ENCODE data around the gene FAM135A. TPM values are rescaled to one million over a fixed set of nuclear protein-coding genes. Genes with fewer than 3 reads are reported as not detected.
"Not testable (repeated sequence)": the region's sequence is repeated elsewhere in the genome, so short reads cannot be mapped to it uniquely, and the experiment has no call there.

Gene FAM135A
- total and polyA plus RNA-seq, 11 donors, result 6.0 to 14.9 (median 12.0) TPM

- intact Hi-C loops (cut with DNase I), result no loop called here
- H3K27ac ChIP-seq, result no peak overlapping the region
- peaks cover 0 to 70% (median 19%) of the 10 kb centered on the region in 9 donors for H3K36me3 ChIP-seq
- TF ChIP-seq POLR2A (IDR thresholded peaks at IDR 0.05) (no peak), CTCF (IDR thresholded peaks at IDR 0.05) (no peak)
- DNase-seq (no peak), ATAC-seq (no peak)
- 88 to 98% (median 93%) methylated on average over 5 of the region's 5 CpGs for WGBS, 4 donors
- no peak overlapping the region for H3K4me3 ChIP-seq
- H3K27me3 ChIP-seq, result no peaks in the 10 kb centered on the region
- no peaks in the 10 kb centered on the region for H3K4me1 ChIP-seq
- peaks cover 0 to 7% (median 0%) of the 10 kb centered on the region in 12 donors for H3K9me3 ChIP-seq
Measured at GRCh38 chr6:70436320-70436719, 23.0 kb downstream of the FAM135A start.

GRCh38 chr6:70445001-70445400 is 31.7 kb downstream of the FAM135A start:
- no peak for ATAC-seq
- no peaks in the 10 kb centered on the region for H3K27me3 ChIP-seq
- intact Hi-C loops (cut with DNase I), result no loop called here
- peaks cover 0 to 7% (median 0%) of the 10 kb centered on the region in 12 donors for H3K9me3 ChIP-seq
- TF ChIP-seq POLR2A (IDR thresholded peaks at IDR 0.05), result no peak
- TF ChIP-seq CTCF (IDR thresholded peaks at IDR 0.05), result no peak
- H3K4me3 ChIP-seq, result no peak overlapping the region
- DNase-seq, result no peak
- 82 to 100% (median 94%) methylated on average over 2 of the region's 2 CpGs for WGBS, 4 donors
- H3K27ac ChIP-seq, result no peak overlapping the region
- H3K36me3 ChIP-seq, result peaks cover 0 to 20% (median 10%) of the 10 kb centered on the region in 9 donors
- no peaks in the 10 kb centered on the region for H3K4me1 ChIP-seq

GRCh38 chr6:70447343-70448070 is 34.2 kb downstream of the FAM135A start:
- H3K9me3 ChIP-seq; H3K27me3 ChIP-seq; DNase-seq; H3K27ac ChIP-seq; ATAC-seq; intact Hi-C loops (cut with DNase I); H3K4me1 ChIP-seq: not testable (repeated sequence)
- Histone ChIP-seq H3K36me3 (peaks cover 0 to 15% (median 7%) of the 10 kb centered on the region in 9 donors), H3K4me3 (peak overlapping the region in 1 of 12 donors; percentile 17)
- 65 to 77% (median 71%) methylated on average over 13 of the region's 13 CpGs for WGBS, 4 donors

- H3K4me1 ChIP-seq; H3K27me3 ChIP-seq; intact Hi-C loops (cut with DNase I); H3K4me3 ChIP-seq; H3K27ac ChIP-seq; DNase-seq; H3K9me3 ChIP-seq; ATAC-seq: not testable (repeated sequence)
- 95 to 98% (median 97%) methylated on average over 2 of the region's 2 CpGs for WGBS, 4 donors
- H3K36me3 ChIP-seq, result peaks cover 0 to 23% (median 8%) of the 10 kb centered on the region in 9 donors
Measured at GRCh38 chr6:70453899-70454298, 40.6 kb downstream of the FAM135A start.

GRCh38 chr6:70456735-70457134 is 43.4 kb downstream of the FAM135A start:
- no peak overlapping the region for H3K4me3 ChIP-seq
- no peaks in the 10 kb centered on the region for H3K27me3 ChIP-seq
- intact Hi-C loops (cut with DNase I), result no loop called here
- DNase-seq, result no peak
- TF ChIP-seq POLR2A (IDR thresholded peaks at IDR 0.05), result no peak
- TF ChIP-seq CTCF (IDR thresholded peaks at IDR 0.05), result no peak
- 84 to 94% (median 86%) methylated on average over 1 of the region's 1 CpG for WGBS, 4 donors
- no peaks in the 10 kb centered on the region for H3K9me3 ChIP-seq
- no peak for ATAC-seq
- peaks cover 0 to 19% (median 8%) of the 10 kb centered on the region in 9 donors for H3K36me3 ChIP-seq
- H3K4me1 ChIP-seq, result no peaks in the 10 kb centered on the region
- no peak overlapping the region for H3K27ac ChIP-seq
